Ecto neural progenitor cell (in vitro differentiated cells): ENCODE measurements around the gene DOCK10.

ENCODE experiments used
- DNase-seq: peaks from one replicate; pipeline ENCODE4 v3.0.0-alpha.2; 2018; ENCODE audit warnings: low spot score

DOCK10 gene

DNA sequence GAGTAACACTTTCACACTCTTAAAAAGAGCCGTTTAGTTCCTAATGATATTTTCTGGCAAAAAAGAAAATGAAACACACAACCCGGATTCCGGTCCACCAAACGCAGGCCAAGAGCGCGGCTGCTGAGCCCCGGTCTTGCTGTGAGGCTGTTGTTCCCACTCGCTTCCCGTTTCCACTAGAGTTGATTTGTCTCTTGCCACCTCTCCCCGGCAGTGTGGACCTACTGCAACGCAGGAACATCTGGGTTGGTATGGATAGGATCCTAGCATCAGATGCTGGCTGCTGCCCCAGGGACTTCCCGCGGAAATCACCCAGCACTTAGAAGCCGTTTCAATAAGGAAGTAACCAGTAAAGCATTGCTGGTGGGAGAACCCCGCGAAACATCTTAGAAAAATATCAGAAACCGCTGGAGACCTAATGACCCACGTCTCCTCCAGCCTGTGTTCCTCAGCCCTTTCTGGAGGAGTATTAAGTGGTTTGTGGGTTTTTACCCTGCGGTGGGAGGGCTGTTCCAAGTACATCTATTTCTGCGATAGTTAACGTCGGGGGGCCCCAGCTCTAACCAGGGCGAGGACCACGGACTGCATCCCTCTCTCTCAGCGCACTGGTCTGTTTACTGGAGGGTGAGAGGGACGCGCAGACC, 939 bp downstream of the DOCK10 start:
- DNase-seq: no peak

DNA sequence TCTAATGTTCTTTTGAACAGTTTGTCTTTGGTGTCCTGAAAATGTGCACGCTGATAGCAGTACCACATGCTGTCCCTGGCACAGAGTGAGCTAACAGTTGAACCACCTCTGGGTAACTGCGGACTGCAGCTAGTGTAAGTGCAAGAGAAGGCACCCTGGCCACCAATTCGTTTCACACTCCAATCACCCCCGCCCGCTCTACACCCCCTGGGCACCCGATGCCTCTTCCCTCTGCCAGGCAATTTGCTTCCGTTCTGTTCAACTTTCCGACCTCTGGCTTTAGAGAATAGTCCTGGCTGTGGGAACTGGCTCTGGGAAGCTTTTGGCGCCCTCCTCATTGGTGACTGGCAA, 1.4 kb downstream of the DOCK10 start:
- peak; percentile 51 for DNase-seq

DNA sequence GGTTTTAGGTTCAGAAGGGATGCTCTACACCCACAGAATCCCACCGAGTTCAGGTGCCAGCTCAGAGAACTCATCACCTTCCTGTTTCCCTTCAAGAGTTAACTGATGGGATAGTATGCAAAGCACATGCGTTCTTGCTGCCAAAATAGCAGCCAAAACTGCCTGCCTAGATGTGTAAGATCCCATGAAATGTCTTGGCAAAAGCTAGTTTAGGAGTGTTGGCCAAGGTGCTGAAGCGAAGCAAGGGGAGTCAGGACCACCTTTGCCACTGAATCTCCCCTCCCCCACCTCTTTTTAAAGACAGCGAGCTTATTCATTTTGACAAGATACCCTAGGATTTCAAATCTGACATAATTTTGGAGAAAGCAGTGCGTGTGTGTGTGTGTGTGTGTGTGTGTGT, 2.1 kb downstream of the DOCK10 start:
- no peak for DNase-seq

DNA sequence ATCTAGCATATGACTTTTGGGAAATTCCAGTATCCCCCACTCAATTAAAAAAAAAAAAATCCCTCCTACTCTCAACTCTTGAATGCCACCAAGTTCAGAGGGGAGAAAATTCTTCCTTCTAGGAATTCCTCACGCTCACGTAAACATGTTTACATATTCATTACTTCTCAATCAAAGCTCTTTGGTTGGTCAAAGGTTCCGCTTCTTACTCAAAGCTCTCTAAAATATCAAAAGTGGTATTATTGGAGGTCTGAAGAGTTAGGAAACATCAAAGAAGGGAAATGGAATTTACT, 4.1 kb downstream of the DOCK10 start:
- no peak for DNase-seq

DNA sequence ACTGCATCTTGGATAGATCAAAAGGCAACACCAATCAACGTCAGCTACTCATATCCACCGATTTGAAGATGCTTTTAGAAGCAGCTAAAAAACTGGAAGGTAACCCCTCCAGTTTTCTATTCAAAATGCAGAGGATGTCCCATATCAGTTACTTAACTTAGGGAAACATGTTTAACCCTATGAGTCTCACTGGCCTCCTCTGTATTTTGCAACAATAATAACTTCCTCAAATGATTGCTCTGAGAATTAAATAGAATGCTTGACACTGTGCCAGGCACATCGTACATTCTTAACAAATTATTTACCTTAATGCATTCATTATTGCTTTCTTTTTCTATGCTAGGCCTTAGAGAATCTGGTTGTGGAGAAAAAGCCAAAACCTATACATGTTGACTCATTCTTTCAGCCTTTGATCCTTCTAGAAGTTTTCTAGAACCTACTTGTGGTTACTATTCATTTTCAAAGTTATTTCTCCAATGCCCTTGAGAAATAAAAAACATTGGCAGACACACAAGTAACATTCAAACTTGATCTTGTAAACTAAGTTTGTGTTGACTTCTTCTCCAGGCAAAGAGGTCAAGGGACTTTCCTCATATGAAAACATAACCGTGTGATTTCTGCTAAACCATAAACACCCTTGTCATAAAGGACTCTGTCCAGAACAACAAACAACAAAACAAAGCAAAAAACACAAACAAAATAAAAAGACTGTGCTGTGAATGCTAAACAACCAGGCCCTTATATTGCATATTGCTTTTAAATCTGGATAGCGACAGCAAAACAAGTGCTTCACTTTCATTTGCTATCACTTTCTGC, 4.6 kb downstream of the DOCK10 start:
- DNase-seq: no peak

DNA sequence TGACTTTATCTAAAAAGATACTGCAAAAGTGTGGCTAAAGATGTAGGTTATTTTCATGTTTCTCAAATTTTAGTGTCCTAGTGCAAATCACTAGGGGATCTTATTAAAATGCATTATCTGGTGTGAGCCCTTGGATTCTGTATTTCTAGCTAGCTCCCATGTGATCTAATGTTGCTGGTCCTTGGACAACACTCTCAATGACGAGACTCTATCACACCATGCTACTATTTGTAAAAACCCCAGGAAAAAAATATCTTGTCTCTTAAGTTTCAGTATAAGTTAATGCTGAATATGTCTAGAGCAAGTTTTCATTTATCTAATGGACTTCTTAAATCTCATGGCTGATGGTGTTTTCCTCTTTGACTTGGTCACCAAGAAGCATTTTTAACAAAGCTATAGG, 5.8 kb downstream of the DOCK10 start:
- no peak for DNase-seq

DNA sequence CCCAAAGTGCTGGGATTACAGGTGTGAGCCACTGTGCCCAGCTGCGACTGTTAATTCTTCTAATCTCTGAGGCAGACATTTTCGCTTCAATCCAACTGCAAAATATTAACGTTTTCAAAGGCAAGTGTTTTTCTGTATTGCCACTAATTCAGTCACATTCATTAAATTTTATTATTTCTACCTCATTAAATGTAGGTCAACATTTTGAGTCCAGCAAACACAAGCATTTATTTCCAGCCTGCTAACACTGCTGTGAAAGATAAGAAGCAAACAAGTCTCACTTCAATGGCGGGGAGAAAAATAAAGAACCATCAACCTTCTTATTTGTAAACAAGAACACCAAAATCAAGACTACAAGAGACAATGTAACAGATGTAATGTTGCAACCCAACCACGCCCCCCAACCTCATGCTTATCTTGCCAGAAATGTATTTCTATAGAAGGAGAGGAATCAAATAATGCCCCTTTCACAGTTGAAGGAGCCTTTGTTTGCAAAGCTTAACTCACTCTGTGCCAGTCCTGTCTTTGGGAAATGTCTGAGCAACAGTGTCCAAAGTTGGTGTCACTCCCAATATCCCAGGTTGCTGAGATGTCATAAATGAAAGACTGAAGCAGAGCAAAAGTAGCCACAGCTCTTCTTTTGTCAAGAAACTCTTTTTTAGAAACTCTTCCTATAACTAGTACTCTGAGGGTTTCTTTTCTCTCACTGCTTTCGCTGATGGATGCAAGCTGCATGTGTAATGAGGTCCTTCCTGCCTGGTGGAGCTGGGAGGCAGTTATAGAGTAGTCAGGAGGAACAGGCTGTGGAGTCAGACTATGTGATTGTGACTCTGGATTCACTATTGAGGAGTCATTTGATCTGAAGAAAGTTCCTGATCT, 8.6 kb downstream of the DOCK10 start:
- no peak for DNase-seq

DNA sequence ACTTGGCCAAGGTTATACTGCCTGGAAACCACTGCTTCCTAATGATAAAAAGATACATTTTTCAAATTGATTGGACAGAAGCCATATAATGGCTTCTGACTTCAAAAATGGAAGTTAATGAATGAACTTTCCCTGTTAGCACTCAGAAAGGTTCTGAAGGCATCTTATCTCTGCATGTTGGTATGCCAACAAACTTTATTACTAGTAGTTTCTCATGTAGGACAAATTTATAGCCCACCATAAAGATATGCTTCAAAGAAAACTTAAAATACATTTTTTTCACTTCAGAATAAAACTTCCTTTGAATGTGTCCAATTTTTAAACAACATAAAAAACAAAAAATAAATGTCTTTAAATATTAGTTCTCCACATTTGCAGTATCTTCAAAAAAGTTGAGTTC, 10.0 kb downstream of the DOCK10 start:
- DNase-seq: no peak

DNA sequence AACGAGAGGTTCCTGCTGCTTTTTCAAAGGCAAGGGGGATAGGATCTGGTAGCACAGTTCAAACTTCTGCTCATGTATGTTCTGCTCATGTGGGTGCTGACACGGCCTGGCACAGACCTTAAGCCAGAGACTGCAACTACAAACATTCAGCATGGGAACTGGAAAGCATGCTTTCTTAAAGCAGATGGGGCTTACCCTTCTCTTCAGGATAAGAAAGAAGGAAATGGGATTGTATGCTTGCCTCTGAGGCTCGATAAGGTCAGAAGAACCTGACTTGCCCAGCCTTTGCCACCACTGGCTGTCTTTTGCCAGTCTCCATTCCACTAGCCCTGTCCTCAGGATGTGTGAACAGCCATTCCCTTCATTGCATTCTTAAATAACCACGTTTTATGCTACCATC, 10.7 kb downstream of the DOCK10 start:
- no peak for DNase-seq

DNA sequence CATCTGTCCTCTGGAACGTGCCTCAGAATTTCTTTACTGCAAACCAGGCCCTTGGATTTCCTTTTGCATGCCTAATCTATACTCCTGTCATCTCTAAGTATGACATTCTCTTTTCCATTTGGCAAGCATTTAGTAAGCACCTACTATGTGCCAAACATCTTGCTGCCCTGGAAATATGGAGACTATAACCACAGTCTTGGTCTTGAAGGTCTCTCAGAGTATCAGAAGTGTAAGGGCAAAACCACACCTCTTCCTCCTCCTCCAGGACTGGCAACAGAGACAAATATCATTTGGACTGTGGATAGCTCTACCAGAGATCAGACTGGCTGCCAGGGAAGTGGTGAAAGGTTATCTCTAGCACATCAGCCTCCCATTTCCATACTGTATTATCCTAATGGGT, 11.4 kb downstream of the DOCK10 start:
- DNase-seq: no peak

DNA sequence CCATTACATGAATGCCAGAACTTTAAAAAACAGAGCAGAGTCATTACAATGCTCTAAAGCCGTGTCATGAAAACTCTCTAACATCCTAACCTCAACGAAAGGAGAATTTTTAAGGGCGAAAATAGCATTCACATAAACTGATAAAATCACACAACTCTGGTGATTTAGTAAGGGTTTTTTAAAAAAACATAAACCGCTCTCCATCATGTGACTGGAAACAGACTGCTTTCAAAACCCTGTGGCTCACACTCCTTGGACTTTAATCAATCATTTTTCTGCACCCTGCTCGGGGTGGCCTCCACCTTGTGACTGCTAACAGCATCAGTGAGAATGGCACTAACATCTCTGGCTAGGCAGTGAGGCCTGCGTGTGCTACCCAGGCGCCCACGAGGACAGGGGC, 12.1 kb downstream of the DOCK10 start:
- no peak for DNase-seq

DNA sequence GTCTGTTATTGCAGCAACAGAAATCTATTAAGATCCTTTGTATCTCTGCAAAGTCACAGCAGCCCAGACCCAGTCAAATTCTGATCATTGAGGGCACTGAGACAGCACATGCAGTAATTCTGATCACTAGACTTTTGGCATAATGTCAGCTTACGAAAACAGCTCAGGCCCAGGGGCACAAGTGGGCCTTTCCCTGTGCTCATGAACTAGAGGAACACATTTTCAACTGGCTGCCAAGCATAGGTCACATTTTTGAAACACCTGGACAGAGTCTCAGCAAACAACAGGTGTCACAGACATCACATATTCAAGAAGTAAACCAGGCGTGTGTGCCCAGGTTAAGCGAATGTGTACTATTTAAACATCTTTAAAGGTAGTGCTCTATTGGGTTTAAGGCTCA, 13.7 kb downstream of the DOCK10 start:
- DNase-seq: no peak

DNA sequence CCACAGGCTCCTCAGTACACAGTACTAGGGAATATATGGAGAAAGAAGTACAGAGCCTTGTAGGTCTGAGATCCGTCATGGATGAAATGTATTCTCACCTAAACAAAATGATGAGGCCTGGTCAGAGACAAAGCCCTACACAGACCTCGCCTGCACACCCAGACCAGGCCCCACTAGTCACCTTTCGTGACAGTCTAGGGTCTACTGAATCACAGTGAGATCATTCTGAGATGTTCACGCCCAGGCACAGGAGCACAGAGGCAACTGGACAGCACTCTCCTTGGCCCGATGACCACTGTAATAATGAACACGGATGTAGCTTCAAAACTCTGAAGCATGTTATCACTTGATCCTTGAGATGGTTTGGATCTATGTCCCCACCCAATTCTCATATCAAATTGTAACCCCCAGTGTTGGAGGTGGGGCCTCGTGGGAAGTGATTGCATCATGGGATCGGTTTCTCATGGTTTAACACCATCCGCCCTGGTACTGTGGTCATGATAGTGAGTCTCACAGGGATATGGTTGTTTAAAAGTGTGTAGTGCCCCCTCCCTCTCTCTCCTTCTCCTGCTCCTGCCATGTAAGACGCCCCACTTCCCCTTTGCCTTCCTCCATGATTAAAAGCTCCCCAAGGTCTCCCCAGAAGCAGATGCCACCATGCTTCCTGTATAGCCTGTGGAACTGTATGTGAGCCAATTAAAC, 15.1 kb downstream of the DOCK10 start:
- DNase-seq: no peak

DNA sequence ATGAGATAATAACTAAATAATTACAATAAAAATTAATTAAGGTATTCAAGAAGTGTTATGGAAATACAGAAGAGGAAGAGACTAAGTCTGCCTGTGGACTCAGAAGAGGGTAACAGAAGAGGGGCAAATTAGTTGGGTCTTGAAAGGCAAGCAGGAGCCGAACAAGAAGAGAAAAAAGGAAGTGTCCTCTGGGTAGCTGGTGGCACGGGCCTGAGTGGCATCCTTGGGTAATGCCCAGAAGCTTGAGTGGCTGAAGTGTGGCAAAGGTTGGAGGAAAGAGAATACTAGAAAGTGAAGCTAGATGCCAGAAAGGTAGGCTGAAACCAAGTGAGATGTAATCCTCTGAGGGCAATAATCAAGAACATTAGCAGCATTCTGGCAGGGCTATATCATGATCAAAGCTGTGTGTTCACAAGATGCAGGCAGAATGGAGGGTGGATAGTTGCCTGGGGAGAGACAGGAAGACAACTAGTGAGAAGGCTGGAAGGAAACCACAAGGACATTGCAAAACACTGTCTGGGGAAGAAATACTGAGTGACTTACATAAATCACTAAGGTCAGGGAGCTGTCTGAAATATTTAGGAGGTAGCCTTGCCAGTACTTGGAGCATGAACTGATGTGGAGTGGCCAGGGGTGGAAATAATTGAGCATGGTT, 16.2 kb downstream of the DOCK10 start:
- DNase-seq: no peak

DNA sequence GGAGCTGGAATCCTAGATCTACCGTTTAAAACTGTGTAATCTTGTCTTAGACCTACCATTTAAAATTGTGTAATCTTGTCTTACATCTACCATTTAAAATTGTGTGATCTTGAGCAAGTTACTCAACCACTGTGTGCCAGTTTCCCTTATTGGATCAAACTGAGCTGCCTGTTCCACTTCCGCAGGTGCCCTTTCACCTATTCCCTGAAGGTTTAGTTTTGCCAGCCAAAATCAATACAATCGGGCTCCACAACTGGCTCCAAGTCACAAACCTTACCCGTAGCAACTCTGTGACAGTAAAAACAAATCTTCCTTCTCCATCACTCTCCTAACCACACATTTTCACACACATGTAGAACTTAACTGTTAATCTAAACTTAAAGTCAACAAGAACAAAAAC, 20.1 kb downstream of the DOCK10 start:
- no peak for DNase-seq

DNA sequence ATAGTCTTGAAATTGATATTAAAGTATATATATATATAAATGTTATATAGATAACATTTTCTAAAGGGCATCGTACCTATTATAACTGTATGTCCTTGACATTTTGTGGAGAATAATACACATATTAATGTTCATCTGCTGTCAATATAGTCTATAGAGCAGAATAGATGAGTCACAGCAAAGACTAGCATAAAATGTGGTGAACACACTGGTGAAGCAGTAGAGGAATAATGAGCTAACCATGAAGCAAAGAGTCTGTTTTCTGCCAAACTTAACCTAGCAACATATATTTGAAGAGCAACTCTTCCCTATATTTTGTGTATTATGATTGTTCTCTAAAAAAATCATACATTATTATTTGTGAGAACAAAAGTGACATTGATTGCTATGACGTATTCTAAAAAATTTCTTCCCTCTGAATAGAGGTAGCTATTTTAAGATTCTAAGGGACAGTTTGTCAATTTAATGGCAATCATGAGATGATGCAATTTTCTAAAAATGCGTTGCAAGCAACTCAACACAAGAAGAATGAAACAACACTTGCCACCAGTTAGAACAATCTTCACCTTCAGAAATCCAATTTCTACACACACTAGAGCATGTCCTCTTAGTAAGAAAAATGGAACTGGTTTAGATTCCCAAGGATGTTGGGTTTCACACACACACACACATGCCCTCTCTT, 22.0 kb downstream of the DOCK10 start:
- no peak for DNase-seq

DNA sequence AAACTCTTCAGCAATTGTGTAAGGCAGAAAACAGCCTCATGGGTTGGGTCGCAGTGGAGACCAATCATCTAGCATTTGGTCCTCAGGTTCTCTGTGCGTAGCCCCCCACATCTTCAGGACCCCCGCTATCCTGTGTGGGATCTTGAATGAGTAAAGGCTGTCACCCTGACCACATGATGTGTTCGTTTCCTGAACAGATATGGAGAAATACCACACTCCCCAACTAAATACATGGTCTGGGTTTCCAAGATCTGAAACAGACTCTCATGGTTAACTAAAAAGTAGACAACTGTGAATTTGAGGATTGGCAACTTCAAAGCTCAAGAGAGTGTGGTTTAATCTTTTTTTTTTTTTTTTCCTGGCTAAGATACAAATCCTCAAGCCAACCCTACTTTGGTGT, 23.2 kb downstream of the DOCK10 start:
- DNase-seq: no peak

DNA sequence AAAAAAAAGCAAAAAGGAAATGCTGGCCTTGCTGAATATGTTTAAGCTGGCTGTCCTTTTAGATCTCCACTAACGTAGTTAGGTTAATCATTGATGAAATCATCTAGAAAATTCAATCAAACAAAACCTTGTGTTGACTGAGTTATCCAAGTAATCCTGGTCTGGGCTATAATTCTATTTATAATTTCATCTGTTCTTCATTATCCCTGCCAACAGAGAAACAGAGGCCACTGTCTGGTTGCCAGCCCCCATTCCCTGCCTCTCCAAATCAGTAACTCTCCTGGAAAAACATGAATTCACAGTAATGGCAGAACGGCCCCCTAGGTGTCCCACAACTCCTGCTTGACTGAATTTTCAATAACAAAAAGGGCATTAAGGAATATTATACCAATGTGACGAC, 24.6 kb downstream of the DOCK10 start:
- no peak for DNase-seq

DNA sequence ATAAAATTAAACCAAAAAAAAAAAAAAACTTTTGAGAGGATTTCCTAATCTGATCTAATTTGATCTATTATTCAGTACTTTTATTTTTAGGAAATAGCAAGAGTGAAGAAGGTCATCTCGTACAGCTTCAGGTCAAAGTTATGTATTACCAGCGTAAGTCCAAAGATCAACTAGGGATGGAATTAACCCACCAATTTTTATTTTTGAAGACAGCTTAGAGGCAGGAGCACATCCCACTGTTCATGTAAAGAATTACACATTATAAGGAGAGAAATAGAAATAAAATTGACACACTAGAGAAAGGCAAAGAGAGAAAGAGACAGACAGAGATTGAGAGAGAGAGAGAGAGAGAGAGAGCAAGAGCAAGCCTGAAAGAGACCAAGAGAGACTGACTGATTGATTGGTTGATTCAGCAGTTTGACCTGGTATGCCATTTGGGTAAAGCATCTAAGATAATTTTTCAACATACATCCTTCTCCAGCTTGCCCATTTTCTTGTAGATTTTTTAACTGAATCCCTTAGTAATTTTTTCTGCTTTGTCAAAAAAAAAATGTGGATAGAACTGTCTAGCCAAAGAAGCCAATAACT, 25.1 kb downstream of the DOCK10 start:
- no peak for DNase-seq

DNA sequence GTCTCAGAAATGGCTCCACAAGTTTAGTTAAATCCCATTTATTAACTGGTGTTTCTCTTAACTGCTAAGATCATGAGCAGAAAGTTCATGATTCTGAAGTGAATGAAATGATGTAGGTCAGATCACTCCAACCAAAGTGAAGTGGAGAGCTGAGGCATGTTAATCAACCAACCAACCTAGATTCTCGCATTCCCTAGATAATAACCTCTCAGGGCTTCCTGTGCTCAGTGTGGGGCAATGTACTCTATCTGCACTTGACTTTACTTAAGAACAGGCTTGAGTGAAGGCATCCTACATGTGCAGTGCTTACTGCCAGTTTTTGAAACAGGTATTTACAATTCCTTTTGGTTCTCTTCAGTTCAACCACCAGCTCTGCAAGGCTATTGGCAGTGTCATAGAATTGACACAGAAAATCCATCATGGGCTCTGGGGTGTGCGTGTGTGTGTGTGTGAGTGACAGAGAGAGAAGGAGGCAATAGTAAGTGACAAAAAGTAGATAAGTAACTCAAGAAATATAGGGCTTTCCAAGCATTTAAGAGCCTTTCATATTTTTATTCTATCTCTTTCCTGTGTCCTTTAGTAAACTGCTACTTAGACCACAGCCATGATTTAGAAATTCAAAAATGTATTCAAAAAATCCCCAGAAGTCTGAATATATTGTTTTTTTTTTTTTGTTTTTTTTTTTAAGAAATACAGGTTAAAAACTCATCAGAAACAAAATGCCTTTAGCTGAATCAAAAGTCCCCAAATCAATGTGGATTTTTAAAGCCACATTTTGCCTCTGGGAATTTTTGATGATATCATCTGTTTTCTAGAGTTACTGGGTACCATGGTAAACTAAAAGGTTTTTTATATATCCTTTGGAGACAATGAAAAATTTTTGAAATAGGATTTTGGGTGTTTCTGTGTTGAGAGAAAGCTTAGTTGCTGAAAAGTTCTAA, 28.6 kb downstream of the DOCK10 start:
- DNase-seq: no peak
